Neural progenitor cell (in vitro differentiated cells): ENCODE data around the gene HTR2B. TPM values are rescaled to one million over a fixed set of nuclear protein-coding genes. Genes with fewer than 3 reads are reported as not detected.

Experiments
- DNase-seq: peaks from one replicate; pipeline ENCODE4 v3.0.0-alpha.2; 2016; ENCODE audit warnings: low spot score
- H2AFZ ChIP-seq: fragments of 200-600 bp; sonication (generic); replicated peaks from 2 replicates; pipeline ENCODE4 v1.6.1; 2016; ENCODE audit warnings: antibody characterized with exemption
- H3F3A ChIP-seq: fragments of 200-600 bp; sonication (generic); 2 replicates; pipeline ENCODE4 v1.6.1; 2016; ENCODE audit warnings: antibody characterized with exemption, low read depth
- H3K27ac ChIP-seq: fragments of 200-600 bp; sonication (generic); 2 replicates; pipeline ENCODE4 v1.5.1; 2016; ENCODE audit warnings: mild to moderate bottlenecking
- H3K27me3 ChIP-seq: fragments of 200-600 bp; sonication (generic); 2 replicates; pipeline ENCODE4 v1.6.1; 2016; ENCODE audit warnings: mild to moderate bottlenecking, moderate library complexity
- H3K36me3 ChIP-seq: fragments of 200-600 bp; sonication (generic); 2 replicates; pipeline ENCODE4 v1.5.1; 2016
- H3K4me1 ChIP-seq: fragments of 200-600 bp; sonication (generic); 2 replicates; pipeline ENCODE4 v1.6.1; 2016; ENCODE audit warnings: mixed run types
- H3K4me2 ChIP-seq: fragments of 200-600 bp; sonication (generic); 2 replicates; pipeline ENCODE4 v1.6.1; 2016
- H3K4me3 ChIP-seq: fragments of 200-600 bp; sonication (generic); 2 replicates; pipeline ENCODE4 v1.5.1; 2016
- H3K79me2 ChIP-seq: fragments of 200-600 bp; sonication (generic); 2 replicates; pipeline ENCODE4 v1.6.1; 2016; ENCODE audit warnings: low read depth
- H3K9ac ChIP-seq: fragments of 200-600 bp; sonication (generic); 2 replicates; pipeline ENCODE4 v1.6.1; 2016
- H3K9me3 ChIP-seq: fragments of 200-600 bp; sonication (generic); 2 replicates; pipeline ENCODE4 v1.5.1; 2016; ENCODE audit warnings: low read depth
- H4K20me1 ChIP-seq: fragments of 200-600 bp; sonication (generic); 2 replicates; pipeline ENCODE4 v1.6.1; 2016; ENCODE audit warnings: low read depth
- H3K27ac Mint-ChIP-seq: 3 replicates; pipeline ENCODE4 v1.8.0; 2021; ENCODE audit warnings: mixed read lengths
- H3K27me3 Mint-ChIP-seq: 2 replicates; pipeline ENCODE4 v1.8.0; 2022; ENCODE audit warnings: low read depth, mild to moderate bottlenecking, inconsistent platforms, moderate library complexity, mixed read lengths; ENCODE audit not compliant: insufficient read depth
- H3K36me3 Mint-ChIP-seq: 3 replicates; pipeline ENCODE4 v1.8.0; 2021; ENCODE audit warnings: mixed read lengths
- H3K4me1 Mint-ChIP-seq: 3 replicates; pipeline ENCODE4 v1.8.0; 2021; ENCODE audit warnings: mixed read lengths
- H3K4me3 Mint-ChIP-seq: 3 replicates; pipeline ENCODE4 v1.8.0; 2021; ENCODE audit warnings: mild to moderate bottlenecking, moderate library complexity, mixed read lengths
- H3K9me3 Mint-ChIP-seq: 3 replicates; pipeline ENCODE4 v1.8.0; 2020; ENCODE audit warnings: mixed read lengths
- EZH2 ChIP-seq: fragments of 200-600 bp; sonication (generic); IDR thresholded peaks from 2 replicates; pipeline ENCODE4 v1.6.1; 2017; ENCODE audit warnings: antibody characterized with exemption, mild to moderate bottlenecking, moderate library complexity
- EZH2phosphoT487 ChIP-seq: fragments of 200-600 bp; sonication (generic); IDR thresholded peaks from 2 replicates; pipeline ENCODE4 v1.6.1; 2017; ENCODE audit warnings: antibody characterized with exemption
- total RNA-seq: library from RNA; depleted of rRNA; stranded (reverse); fragments of >200 nt; gene quantifications from 2 replicates; pipeline ENCODE4 v1.2.3, GENCODE V29; 2015; ENCODE audit warnings: low replicate concordance
- TF ChIP-seq, protein P1 (sequence below): fragments of 200-600 bp; sonication (generic); IDR thresholded peaks from 2 replicates; pipeline ENCODE4 v1.5.1; 2017; ENCODE audit warnings: antibody characterized with exemption, mild to moderate bottlenecking

Gene HTR2B
- total RNA-seq, 1 donor from 2014 or later: not detected

DNA sequence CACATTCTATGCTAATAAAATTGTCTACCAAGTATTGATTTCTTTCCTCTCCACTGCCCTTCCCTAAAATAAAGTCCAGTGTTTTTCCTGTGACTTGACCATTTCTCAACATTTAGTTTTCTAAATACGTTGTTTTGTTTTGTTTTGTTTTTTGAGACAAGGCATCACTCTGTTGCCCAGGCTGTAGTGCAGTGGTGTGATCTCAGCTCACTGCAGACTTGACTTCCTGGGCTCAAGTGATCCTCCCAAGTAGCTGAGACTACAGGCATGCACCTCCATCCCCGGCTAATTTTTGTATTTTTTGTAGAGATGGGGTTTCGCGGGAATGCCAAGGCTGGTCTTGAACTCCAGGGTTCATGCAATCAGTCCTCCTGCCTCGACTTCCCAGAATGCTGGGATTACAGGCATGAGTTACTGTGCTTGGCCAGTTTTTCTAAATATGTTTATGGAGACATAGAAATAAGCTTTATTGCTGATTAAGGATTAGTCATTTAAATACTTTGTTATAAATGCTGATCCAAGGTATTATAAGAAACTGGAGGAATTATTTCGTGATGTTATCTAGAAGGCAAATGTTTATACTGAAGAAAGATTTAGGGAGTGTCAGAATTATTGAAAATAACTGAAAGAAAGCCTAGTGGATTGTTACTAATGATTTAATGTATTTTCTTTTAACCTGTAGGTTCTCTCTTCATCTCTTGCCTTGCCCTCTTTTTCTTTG is 5.7 kb upstream of the HTR2B start:
- Histone ChIP-seq H3K79me2 (no peaks in the 10 kb centered on the region), H3K4me2 (no peak overlapping the region)

DNA sequence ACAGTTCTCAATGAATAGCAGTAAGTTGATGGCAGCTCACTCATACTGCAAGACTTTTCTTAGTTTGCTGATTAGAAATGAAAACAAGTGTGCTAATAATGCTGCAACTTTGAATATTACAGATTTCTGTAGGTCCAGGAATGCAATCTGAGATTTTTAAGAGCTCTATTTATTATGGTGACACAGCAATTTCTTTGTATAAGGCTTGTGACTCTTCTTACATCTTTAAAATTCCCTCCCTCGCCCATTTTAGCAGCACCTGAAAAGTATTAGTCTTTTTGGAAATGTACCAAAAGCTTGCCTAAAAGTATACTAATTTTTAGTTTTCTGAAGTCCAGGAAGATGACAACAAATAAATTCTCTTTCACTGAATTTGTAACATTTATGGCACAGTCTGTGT is 4.4 kb upstream of the HTR2B start:
- Mint-ChIP-seq H3K27ac (no peak overlapping the region), H3K4me1 (peaks cover 4% of the 10 kb centered on the region), H3K9me3 (no peaks in the 10 kb centered on the region), H3K36me3 (peaks cover 2% of the 10 kb centered on the region), H3K4me3 (no peak overlapping the region), H3K27me3 (no peaks in the 10 kb centered on the region)
- Histone ChIP-seq H3K36me3 (no peaks in the 10 kb centered on the region), H3F3A (peaks cover 7% of the 10 kb centered on the region), H3K9ac (no peak overlapping the region), H3K9me3 (no peaks in the 10 kb centered on the region), H4K20me1 (peaks cover under 1% of the 10 kb centered on the region), H3K4me2 (no peak overlapping the region), H3K79me2 (no peaks in the 10 kb centered on the region), H3K4me1 (peaks cover 7% of the 10 kb centered on the region), H3K27ac (no peak overlapping the region), H2AFZ (no peak overlapping the region), H3K27me3 (no peaks in the 10 kb centered on the region), H3K4me3 (no peak overlapping the region)
- no peak for DNase-seq
- TF ChIP-seq, protein P1, sequence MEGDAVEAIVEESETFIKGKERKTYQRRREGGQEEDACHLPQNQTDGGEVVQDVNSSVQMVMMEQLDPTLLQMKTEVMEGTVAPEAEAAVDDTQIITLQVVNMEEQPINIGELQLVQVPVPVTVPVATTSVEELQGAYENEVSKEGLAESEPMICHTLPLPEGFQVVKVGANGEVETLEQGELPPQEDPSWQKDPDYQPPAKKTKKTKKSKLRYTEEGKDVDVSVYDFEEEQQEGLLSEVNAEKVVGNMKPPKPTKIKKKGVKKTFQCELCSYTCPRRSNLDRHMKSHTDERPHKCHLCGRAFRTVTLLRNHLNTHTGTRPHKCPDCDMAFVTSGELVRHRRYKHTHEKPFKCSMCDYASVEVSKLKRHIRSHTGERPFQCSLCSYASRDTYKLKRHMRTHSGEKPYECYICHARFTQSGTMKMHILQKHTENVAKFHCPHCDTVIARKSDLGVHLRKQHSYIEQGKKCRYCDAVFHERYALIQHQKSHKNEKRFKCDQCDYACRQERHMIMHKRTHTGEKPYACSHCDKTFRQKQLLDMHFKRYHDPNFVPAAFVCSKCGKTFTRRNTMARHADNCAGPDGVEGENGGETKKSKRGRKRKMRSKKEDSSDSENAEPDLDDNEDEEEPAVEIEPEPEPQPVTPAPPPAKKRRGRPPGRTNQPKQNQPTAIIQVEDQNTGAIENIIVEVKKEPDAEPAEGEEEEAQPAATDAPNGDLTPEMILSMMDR: no peak
- TF ChIP-seq EZH2phosphoT487: no peak
- no peak for TF ChIP-seq EZH2

More for the DNA sequence above, 5.7 kb upstream of the HTR2B start:
- Histone ChIP-seq H3K9ac (no peak overlapping the region), H2AFZ (no peak overlapping the region), H3K27me3 (no peaks in the 10 kb centered on the region), H3K9me3 (no peaks in the 10 kb centered on the region), H3K36me3 (no peaks in the 10 kb centered on the region), H3F3A (peaks cover 8% of the 10 kb centered on the region), H3K4me3 (no peak overlapping the region), H3K27ac (no peak overlapping the region), H3K4me1 (no peaks in the 10 kb centered on the region), H4K20me1 (no peaks in the 10 kb centered on the region)
- H3K27ac Mint-ChIP-seq: no peak overlapping the region
- H3K4me1 Mint-ChIP-seq: no peaks in the 10 kb centered on the region
- DNase-seq: no peak
- no peaks in the 10 kb centered on the region for H3K9me3 Mint-ChIP-seq
- H3K27me3 Mint-ChIP-seq: no peaks in the 10 kb centered on the region
- peaks cover 2% of the 10 kb centered on the region for H3K36me3 Mint-ChIP-seq
- no peak overlapping the region for H3K4me3 Mint-ChIP-seq
- TF ChIP-seq EZH2phosphoT487: no peak
- no peak for TF ChIP-seq EZH2
- TF ChIP-seq, protein P1: no peak

DNA sequence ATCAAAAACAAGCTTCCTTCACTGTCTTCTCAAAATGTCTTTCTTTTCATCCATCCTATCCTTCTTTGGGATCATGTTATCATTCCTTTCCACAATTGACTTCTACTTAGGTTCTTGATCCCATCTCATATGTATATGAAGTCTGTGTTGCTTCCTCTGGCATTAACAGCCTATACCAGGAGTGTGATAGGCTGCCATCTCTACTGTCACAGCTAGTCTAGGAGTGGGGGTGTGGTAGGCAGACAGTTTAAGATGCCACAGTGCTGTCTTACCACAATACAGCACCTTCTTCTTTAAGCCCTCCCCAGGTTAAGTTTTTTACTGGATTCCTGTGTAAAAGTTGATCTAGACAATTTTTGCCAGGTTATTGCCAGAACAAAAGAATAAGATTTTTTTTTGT is 3.7 kb upstream of the HTR2B start:
- Mint-ChIP-seq H3K9me3 (no peaks in the 10 kb centered on the region), H3K4me3 (no peak overlapping the region), H3K36me3 (peaks cover 2% of the 10 kb centered on the region), H3K4me1 (peaks cover 10% of the 10 kb centered on the region), H3K27me3 (no peaks in the 10 kb centered on the region), H3K27ac (no peak overlapping the region)
- no peaks in the 10 kb centered on the region for H3K9me3 ChIP-seq
- H3K4me3 ChIP-seq: no peak overlapping the region
- no peaks in the 10 kb centered on the region for H3K27me3 ChIP-seq
- DNase-seq: no peak
- H3K4me2 ChIP-seq: no peak overlapping the region
- TF ChIP-seq EZH2 (no peak), EZH2phosphoT487 (no peak)
- TF ChIP-seq, protein P1: no peak
- H3K36me3 ChIP-seq: no peaks in the 10 kb centered on the region
- no peak overlapping the region for H2AFZ ChIP-seq
- peaks cover 7% of the 10 kb centered on the region for H4K20me1 ChIP-seq
- H3K9ac ChIP-seq: no peak overlapping the region
- H3F3A ChIP-seq: peaks cover 13% of the 10 kb centered on the region
- H3K79me2 ChIP-seq: no peaks in the 10 kb centered on the region
- peaks cover 7% of the 10 kb centered on the region for H3K4me1 ChIP-seq
- H3K27ac ChIP-seq: no peak overlapping the region
